Neural cell (in vitro differentiated cells): ENCODE data around the gene TSFM. TPM values are rescaled to one million over a fixed set of nuclear protein-coding genes. Genes with fewer than 3 reads are reported as not detected.

Experiments
- H2AFZ ChIP-seq: fragments of 200-600, 300-800 bp; sonication (generic), shearing (Covaris generic); 2 replicates; pipeline ENCODE4 v1.6.0; 2014; ENCODE audit warnings: low read depth, mild to moderate bottlenecking, antibody characterized with exemption, low read length, moderate library complexity
- H3F3A ChIP-seq: fragments of 200-600 bp; shearing (Covaris generic); 2 replicates; pipeline ENCODE4 v1.6.1; 2016; ENCODE audit warnings: mild to moderate bottlenecking, moderate library complexity, mixed read lengths, antibody characterized with exemption, low read length; ENCODE audit not compliant: insufficient read depth, poor library complexity, severe bottlenecking
- H3K27ac ChIP-seq: fragments of 200-600, 300-800 bp; sonication (generic), shearing (Covaris generic); 2 replicates; pipeline ENCODE4 v1.5.1; 2014; ENCODE audit warnings: mild to moderate bottlenecking, low read length, moderate library complexity
- H3K27me3 ChIP-seq: fragments of 300-800, 200-600 bp; sonication (generic), shearing (Covaris generic); 2 replicates; pipeline ENCODE4 v1.6.0; 2014; ENCODE audit warnings: mild to moderate bottlenecking, low read depth, low read length, moderate library complexity; ENCODE audit not compliant: insufficient read depth
- H3K36me3 ChIP-seq: fragments of 300-800, 200-600 bp; sonication (generic), shearing (Covaris generic); 2 replicates; pipeline ENCODE4 v1.5.1; 2014; ENCODE audit warnings: mild to moderate bottlenecking, antibody characterized with exemption, low read length, moderate library complexity; ENCODE audit not compliant: insufficient read depth
- H3K4me2 ChIP-seq: fragments of 300-800, 200-600 bp; sonication (generic), shearing (Covaris generic); 2 replicates; pipeline ENCODE4 v1.6.0; 2014; ENCODE audit warnings: mild to moderate bottlenecking, low read length
- H3K4me3 ChIP-seq: fragments of 300-800, 200-600 bp; sonication (generic), shearing (Covaris generic); 2 replicates; pipeline ENCODE4 v1.5.1; 2014; ENCODE audit warnings: mild to moderate bottlenecking, low read length, moderate library complexity
- H3K79me2 ChIP-seq: fragments of 200-600 bp; shearing (Covaris generic); replicated peaks from 2 replicates; pipeline ENCODE4 v1.6.0; 2014; ENCODE audit warnings: mild to moderate bottlenecking, low read length, moderate library complexity; ENCODE audit not compliant: insufficient read depth
- H3K9ac ChIP-seq: fragments of 300-800, 200-600 bp; sonication (generic), shearing (Covaris generic); 2 replicates; pipeline ENCODE4 v1.6.1; 2016; ENCODE audit warnings: mild to moderate bottlenecking, low read length, mixed read lengths
- H3K9me2 ChIP-seq: fragments of 200-600 bp; shearing (Covaris generic); 2 replicates; pipeline ENCODE4 v1.6.1; 2016; ENCODE audit warnings: mild to moderate bottlenecking, low read length, mixed read lengths; ENCODE audit not compliant: insufficient read depth
- H3K9me3 ChIP-seq: fragments of 200-600, 300-800 bp; sonication (generic), shearing (Covaris generic); 2 replicates; pipeline ENCODE4 v1.6.1; 2016; ENCODE audit warnings: mild to moderate bottlenecking, mixed run types, low read length, moderate library complexity, mixed read lengths
- H4K20me1 ChIP-seq: fragments of 200-600 bp; shearing (Covaris generic); 2 replicates; pipeline ENCODE4 v1.6.1; 2016; ENCODE audit warnings: mild to moderate bottlenecking, mixed run types; ENCODE audit not compliant: insufficient read depth
- EP300 ChIP-seq: fragments of 450-650 bp; conservative IDR thresholded peaks from 2 replicates; pipeline ENCODE4 v1.6.1; 2014; ENCODE audit warnings: antibody characterized with exemption, mild to moderate bottlenecking, moderate library complexity; ENCODE audit not compliant: poor library complexity, severe bottlenecking
- EZH2 ChIP-seq: fragments of 200-600, 300-800 bp; shearing (Covaris generic), sonication (generic); IDR thresholded peaks from 2 replicates; pipeline ENCODE4 v1.6.1; 2014; ENCODE audit warnings: antibody characterized with exemption, low read length, borderline replicate concordance, mild to moderate bottlenecking; ENCODE audit not compliant: insufficient read depth, poor library complexity, severe bottlenecking
- MXI1 ChIP-seq: fragments of 450-650 bp; conservative IDR thresholded peaks from 2 replicates; pipeline ENCODE4 v1.6.1; 2014; ENCODE audit warnings: antibody characterized with exemption, mild to moderate bottlenecking; ENCODE audit not compliant: poor library complexity, severe bottlenecking
- POLR2AphosphoS5 ChIP-seq: IDR thresholded peaks from 2 replicates; pipeline ENCODE4 v1.6.1; 2012
- RAD21 ChIP-seq: fragments of 450-650 bp; conservative IDR thresholded peaks from 2 replicates; pipeline ENCODE4 v1.6.1; 2014; ENCODE audit warnings: antibody characterized with exemption, mild to moderate bottlenecking, moderate library complexity
- SMC3 ChIP-seq: fragments of 450-650 bp; conservative IDR thresholded peaks from 2 replicates; pipeline ENCODE4 v1.6.1; 2014; ENCODE audit warnings: antibody characterized with exemption, mild to moderate bottlenecking, moderate library complexity; ENCODE audit not compliant: poor library complexity
- TAF1 ChIP-seq: IDR thresholded peaks from 2 replicates; pipeline ENCODE4 v1.6.1; 2012; ENCODE audit warnings: low read depth
- polyA plus RNA-seq: library from polyadenylated mRNA; depleted of rRNA; stranded (reverse); fragments of >200 nt; gene quantifications from 2 replicates; pipeline ENCODE4 v1.2.3, GENCODE V29; 2014
- TF ChIP-seq, protein P1 (sequence below): fragments of 450-650 bp; IDR thresholded peaks from 2 replicates; pipeline ENCODE4 v1.5.1; 2014; ENCODE audit warnings: antibody characterized with exemption, mild to moderate bottlenecking, moderate library complexity; ENCODE audit not compliant: poor library complexity, severe bottlenecking
- TF ChIP-seq, protein P2 (sequence below): IDR thresholded peaks from 2 replicates; pipeline ENCODE4 v1.6.1; 2012; ENCODE audit warnings: borderline replicate concordance

The TSFM gene
- polyA plus RNA-seq, 1 donor from 2014 or later, result 37.8 TPM

DNA sequence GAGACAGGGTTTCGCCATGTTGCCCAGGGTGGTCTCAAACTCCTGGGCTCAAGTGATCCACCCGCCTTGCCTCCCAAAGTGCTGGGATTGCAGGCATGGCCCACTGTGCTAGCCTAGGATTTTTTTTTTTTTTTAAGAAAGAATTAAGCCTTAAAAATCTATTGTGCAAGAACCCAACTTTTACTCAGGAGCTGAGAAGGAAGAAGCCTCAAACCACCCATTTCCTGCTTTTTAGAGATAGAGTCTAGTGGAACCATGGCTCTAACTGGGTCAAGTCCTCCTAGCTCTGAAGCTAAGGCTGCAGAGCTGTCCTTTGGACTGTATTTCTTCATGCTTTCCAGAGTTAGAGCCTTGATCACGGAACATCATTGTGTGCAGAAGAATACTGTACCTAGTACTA lies 1.3 kb upstream of the TSFM start:
- no peak overlapping the region for H3K27ac ChIP-seq
- no peak overlapping the region for H3K4me2 ChIP-seq
- no peaks in the 10 kb centered on the region for H3K9me3 ChIP-seq
- no peaks in the 10 kb centered on the region for H3K27me3 ChIP-seq
- H3K79me2 ChIP-seq, result peaks cover 10% of the 10 kb centered on the region
- TF ChIP-seq, protein P1, sequence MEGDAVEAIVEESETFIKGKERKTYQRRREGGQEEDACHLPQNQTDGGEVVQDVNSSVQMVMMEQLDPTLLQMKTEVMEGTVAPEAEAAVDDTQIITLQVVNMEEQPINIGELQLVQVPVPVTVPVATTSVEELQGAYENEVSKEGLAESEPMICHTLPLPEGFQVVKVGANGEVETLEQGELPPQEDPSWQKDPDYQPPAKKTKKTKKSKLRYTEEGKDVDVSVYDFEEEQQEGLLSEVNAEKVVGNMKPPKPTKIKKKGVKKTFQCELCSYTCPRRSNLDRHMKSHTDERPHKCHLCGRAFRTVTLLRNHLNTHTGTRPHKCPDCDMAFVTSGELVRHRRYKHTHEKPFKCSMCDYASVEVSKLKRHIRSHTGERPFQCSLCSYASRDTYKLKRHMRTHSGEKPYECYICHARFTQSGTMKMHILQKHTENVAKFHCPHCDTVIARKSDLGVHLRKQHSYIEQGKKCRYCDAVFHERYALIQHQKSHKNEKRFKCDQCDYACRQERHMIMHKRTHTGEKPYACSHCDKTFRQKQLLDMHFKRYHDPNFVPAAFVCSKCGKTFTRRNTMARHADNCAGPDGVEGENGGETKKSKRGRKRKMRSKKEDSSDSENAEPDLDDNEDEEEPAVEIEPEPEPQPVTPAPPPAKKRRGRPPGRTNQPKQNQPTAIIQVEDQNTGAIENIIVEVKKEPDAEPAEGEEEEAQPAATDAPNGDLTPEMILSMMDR, result no peak
- TF ChIP-seq MXI1, result no peak
- no peaks in the 10 kb centered on the region for H3K36me3 ChIP-seq
- H3K9me2 ChIP-seq, result no peaks in the 10 kb centered on the region
- no peak overlapping the region for H2AFZ ChIP-seq
- H4K20me1 ChIP-seq, result no peaks in the 10 kb centered on the region
- no peak overlapping the region for H3K4me3 ChIP-seq
- no peaks in the 10 kb centered on the region for H3F3A ChIP-seq
- H3K9ac ChIP-seq, result no peak overlapping the region

DNA sequence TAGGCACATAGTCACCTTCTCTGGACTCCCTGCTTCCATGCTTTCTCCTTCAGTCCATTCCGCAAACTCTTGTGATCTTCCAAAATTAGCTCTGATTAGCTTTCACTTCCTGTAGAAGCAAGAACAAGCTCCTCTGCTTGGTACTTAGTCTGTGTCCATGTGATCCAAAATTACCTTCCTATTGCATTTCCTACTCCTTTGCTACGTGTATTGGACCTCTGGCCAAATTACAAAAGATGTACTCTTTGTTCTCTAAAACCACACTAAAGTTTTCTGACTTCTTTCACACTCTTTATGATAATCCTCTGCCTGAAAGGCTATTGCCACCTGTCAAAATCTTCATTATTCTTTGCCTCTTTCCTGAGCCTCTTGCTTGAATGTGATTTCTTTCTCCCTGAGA lies 786 bp upstream of the TSFM start:
- Histone ChIP-seq H3F3A (no peaks in the 10 kb centered on the region), H3K36me3 (no peaks in the 10 kb centered on the region), H4K20me1 (no peaks in the 10 kb centered on the region), H3K9me3 (no peaks in the 10 kb centered on the region), H3K27me3 (no peaks in the 10 kb centered on the region), H3K9ac (no peak overlapping the region), H3K4me3 (no peak overlapping the region), H3K27ac (no peak overlapping the region), H3K79me2 (peaks cover 10% of the 10 kb centered on the region), H3K9me2 (no peaks in the 10 kb centered on the region), H3K4me2 (no peak overlapping the region), H2AFZ (no peak overlapping the region)
- TF ChIP-seq EZH2 (no peak), SMC3 (no peak), RAD21 (no peak), TAF1 (no peak), POLR2AphosphoS5 (no peak), EP300 (no peak), MXI1 (no peak)
- TF ChIP-seq, protein P2, sequence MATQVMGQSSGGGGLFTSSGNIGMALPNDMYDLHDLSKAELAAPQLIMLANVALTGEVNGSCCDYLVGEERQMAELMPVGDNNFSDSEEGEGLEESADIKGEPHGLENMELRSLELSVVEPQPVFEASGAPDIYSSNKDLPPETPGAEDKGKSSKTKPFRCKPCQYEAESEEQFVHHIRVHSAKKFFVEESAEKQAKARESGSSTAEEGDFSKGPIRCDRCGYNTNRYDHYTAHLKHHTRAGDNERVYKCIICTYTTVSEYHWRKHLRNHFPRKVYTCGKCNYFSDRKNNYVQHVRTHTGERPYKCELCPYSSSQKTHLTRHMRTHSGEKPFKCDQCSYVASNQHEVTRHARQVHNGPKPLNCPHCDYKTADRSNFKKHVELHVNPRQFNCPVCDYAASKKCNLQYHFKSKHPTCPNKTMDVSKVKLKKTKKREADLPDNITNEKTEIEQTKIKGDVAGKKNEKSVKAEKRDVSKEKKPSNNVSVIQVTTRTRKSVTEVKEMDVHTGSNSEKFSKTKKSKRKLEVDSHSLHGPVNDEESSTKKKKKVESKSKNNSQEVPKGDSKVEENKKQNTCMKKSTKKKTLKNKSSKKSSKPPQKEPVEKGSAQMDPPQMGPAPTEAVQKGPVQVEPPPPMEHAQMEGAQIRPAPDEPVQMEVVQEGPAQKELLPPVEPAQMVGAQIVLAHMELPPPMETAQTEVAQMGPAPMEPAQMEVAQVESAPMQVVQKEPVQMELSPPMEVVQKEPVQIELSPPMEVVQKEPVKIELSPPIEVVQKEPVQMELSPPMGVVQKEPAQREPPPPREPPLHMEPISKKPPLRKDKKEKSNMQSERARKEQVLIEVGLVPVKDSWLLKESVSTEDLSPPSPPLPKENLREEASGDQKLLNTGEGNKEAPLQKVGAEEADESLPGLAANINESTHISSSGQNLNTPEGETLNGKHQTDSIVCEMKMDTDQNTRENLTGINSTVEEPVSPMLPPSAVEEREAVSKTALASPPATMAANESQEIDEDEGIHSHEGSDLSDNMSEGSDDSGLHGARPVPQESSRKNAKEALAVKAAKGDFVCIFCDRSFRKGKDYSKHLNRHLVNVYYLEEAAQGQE, result no peak
- TF ChIP-seq, protein P1, result no peak
